HCT116 (cell line): ENCODE measurements around the gene GPR37L1.

Source experiments
- ELF1 ChIP-seq: IDR thresholded peaks from 2 replicates; pipeline ENCODE4 v1.6.1; 2012; ENCODE audit warnings: low read depth, borderline replicate concordance
- EZH2 ChIP-seq: fragments of 200-600 bp; sonication (generic); IDR thresholded peaks from 2 replicates; pipeline ENCODE4 v1.6.1; 2017; ENCODE audit warnings: antibody characterized with exemption, mixed run types
- EZH2phosphoT487 ChIP-seq: fragments of 200-600 bp; IDR thresholded peaks from 2 replicates; pipeline ENCODE4 v1.6.1; 2018; ENCODE audit warnings: antibody characterized with exemption, borderline replicate concordance
- POLR2A ChIP-seq: IDR thresholded peaks from 2 replicates; pipeline ENCODE4 v1.7.0; 2011; ENCODE audit warnings: borderline replicate concordance; ENCODE audit not compliant: insufficient read depth, insufficient read length; ENCODE audit errors: extremely low read depth
- SP1 ChIP-seq: IDR thresholded peaks from 2 replicates; pipeline ENCODE4 v1.6.1; 2012; ENCODE audit warnings: low read depth
- ZFX ChIP-seq: fragments of 450-650 bp; IDR thresholded peaks from 2 replicates; pipeline ENCODE4 v1.6.1; 2017
- TF ChIP-seq, protein P1 (sequence below), 3 experiments: fragments of 200-600 bp in 1 of 3; sonication (generic) in 1 of 3; IDR thresholded peaks in 2 of 3; conservative IDR thresholded peaks in 1 of 3; 2 replicates each; pipeline ENCODE4 v1.5.1; 2012 to 2017; ENCODE audit warnings: low read depth in 2 of 3, low read length in 2 of 3, antibody characterized with exemption in 1 of 3, borderline replicate concordance in 1 of 3, control low read depth in 1 of 3, mild to moderate bottlenecking in 1 of 3, mixed read lengths in 1 of 3, mixed run types in 1 of 3, moderate library complexity in 1 of 3; ENCODE audit not compliant: insufficient read depth in 1 of 3

DNA sequence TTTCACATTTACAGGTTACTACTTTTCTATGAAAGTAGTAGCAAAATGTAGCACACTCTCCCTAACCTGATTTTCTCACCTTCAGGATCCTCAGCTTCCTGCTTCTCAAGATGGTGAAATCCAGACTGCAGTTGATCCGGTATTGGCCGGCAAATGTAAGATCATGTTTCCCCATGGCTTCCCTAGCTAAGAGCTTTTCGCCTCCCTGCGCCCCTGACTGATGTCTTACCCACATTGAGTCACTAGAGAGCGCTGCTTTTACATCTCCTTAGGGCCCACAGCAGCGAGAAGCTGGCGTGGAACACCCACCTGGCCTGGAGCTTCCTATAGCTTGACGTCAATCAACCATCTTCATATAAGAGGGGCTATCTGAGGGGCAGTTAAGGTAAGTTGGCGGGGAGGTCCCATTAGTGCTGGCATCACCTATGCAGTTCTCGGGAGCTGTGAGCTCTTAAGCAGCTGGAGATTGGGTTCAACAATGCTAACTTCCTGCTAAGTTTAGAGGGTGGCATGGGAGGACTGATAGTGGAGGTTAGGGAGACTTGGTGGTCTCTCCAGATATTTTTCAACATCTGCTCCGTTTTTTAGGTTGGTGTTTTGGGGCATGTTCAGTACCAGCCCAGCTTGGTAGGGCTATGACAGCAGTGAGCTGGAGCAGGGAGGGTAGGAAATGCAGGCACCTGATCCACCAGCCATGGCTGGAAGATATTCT, 32.2 kb downstream of the GPR37L1 start:
- TF ChIP-seq, protein P1, sequence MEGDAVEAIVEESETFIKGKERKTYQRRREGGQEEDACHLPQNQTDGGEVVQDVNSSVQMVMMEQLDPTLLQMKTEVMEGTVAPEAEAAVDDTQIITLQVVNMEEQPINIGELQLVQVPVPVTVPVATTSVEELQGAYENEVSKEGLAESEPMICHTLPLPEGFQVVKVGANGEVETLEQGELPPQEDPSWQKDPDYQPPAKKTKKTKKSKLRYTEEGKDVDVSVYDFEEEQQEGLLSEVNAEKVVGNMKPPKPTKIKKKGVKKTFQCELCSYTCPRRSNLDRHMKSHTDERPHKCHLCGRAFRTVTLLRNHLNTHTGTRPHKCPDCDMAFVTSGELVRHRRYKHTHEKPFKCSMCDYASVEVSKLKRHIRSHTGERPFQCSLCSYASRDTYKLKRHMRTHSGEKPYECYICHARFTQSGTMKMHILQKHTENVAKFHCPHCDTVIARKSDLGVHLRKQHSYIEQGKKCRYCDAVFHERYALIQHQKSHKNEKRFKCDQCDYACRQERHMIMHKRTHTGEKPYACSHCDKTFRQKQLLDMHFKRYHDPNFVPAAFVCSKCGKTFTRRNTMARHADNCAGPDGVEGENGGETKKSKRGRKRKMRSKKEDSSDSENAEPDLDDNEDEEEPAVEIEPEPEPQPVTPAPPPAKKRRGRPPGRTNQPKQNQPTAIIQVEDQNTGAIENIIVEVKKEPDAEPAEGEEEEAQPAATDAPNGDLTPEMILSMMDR (IDR thresholded peaks at IDR 0.05 in 2 of 3, conservative IDR thresholded peaks at IDR 0.05 in 1 of 3; ENCODE audit: borderline replicate concordance in 1 of 3, insufficient read depth in 1 of 3, low read depth in 2 of 3, low read length in 2 of 3): peak; percentile 53 to 82 (median 70); a peak in 5 of 6 replicates
- TF ChIP-seq ZFX: no peak
- TF ChIP-seq SP1: no peak
- no peak for TF ChIP-seq EZH2phosphoT487
- TF ChIP-seq POLR2A: no peak
- TF ChIP-seq ELF1: no peak
- TF ChIP-seq EZH2: no peak
